Cardiac muscle cell (in vitro differentiated cells and primary cell): ENCODE data around the gene SPATA16. TPM values are rescaled to one million over a fixed set of nuclear protein-coding genes. Genes with fewer than 3 reads are reported as not detected.
"Not testable (repeated sequence)": the region's sequence is repeated elsewhere in the genome, so short reads cannot be mapped to it uniquely, and the experiment has no call there.

Experiments
- DNase-seq, 2 donors: peaks; one replicate each; pipeline versions ENCODE4 v3.0.0 to v3.0.0-alpha.2; 2010 to 2017; ENCODE audit warnings: low read depth in 1 of 2, low spot score in 1 of 2
- H3K27ac ChIP-seq: fragments of 200-600 bp; sonication (generic); 2 replicates; pipeline ENCODE4 v1.5.1; 2016
- H3K27me3 ChIP-seq: fragments of 200-600 bp; sonication (generic); 2 replicates; pipeline ENCODE4 v1.6.0; 2016; ENCODE audit warnings: control low read depth
- H3K36me3 ChIP-seq: fragments of 200-600 bp; sonication (generic); 2 replicates; pipeline ENCODE4 v1.5.1; 2016; ENCODE audit warnings: control low read depth
- H3K4me1 ChIP-seq: fragments of 200-600 bp; sonication (generic); 2 replicates; pipeline ENCODE4 v1.8.1; 2017; ENCODE audit warnings: low read depth, mild to moderate bottlenecking, mixed run types
- H3K4me3 ChIP-seq: fragments of 200-600 bp; sonication (generic); 2 replicates; pipeline ENCODE4 v1.5.1; 2016; ENCODE audit warnings: mild to moderate bottlenecking
- H3K9me3 ChIP-seq: fragments of 200-600 bp; sonication (generic); 2 replicates; pipeline ENCODE4 v1.5.1; 2017; ENCODE audit warnings: low read depth, mild to moderate bottlenecking, control low read depth
- CTCF ChIP-seq: IDR thresholded peaks from 2 replicates; pipeline ENCODE4 v1.5.1; 2012; ENCODE audit warnings: low read depth, mild to moderate bottlenecking, low read length
- polyA plus RNA-seq: library from polyadenylated mRNA; unstranded; fragments of >200 nt; fragmentation: Nextera tagmentation; extraction: Ambion mirVana; gene quantifications from 2 replicates; pipeline ENCODE4 v1.2.1, GENCODE V29; 2016
- total RNA-seq: library from RNA; depleted of rRNA; stranded (reverse); fragments of >200 nt; gene quantifications from 2 replicates; pipeline ENCODE4 v1.2.3, GENCODE V29; 2016

The SPATA16 gene
- total and polyA plus RNA-seq, 2 experiments from 2014 or later = not detected

- H3K36me3 ChIP-seq = no peaks in the 10 kb centered on the region
- no peak for DNase-seq
- no peaks in the 10 kb centered on the region for H3K4me1 ChIP-seq
- H3K4me3 ChIP-seq = no peak overlapping the region
- H3K27ac ChIP-seq = no peak overlapping the region
- H3K27me3 ChIP-seq = no peaks in the 10 kb centered on the region
- H3K9me3 ChIP-seq = no peaks in the 10 kb centered on the region
- TF ChIP-seq CTCF = no peak
Measured at GRCh38 chr3:172972717-172973116, 168.3 kb downstream of the SPATA16 start.

- TF ChIP-seq CTCF = no peak
- Histone ChIP-seq H3K27ac (no peak overlapping the region), H3K36me3 (no peaks in the 10 kb centered on the region), H3K9me3 (no peaks in the 10 kb centered on the region), H3K4me1 (no peaks in the 10 kb centered on the region), H3K27me3 (no peaks in the 10 kb centered on the region), H3K4me3 (no peak overlapping the region)
- no peak for DNase-seq
Measured at GRCh38 chr3:172972067-172972466, 169.0 kb downstream of the SPATA16 start.

- Histone ChIP-seq H3K4me1 (no peaks in the 10 kb centered on the region), H3K27me3 (no peaks in the 10 kb centered on the region), H3K9me3 (no peaks in the 10 kb centered on the region), H3K36me3 (no peaks in the 10 kb centered on the region), H3K4me3 (no peak overlapping the region), H3K27ac (no peak overlapping the region)
- no peak for DNase-seq
- TF ChIP-seq CTCF = no peak
Measured at GRCh38 chr3:172968646-172969045, 172.4 kb downstream of the SPATA16 start.

DNA sequence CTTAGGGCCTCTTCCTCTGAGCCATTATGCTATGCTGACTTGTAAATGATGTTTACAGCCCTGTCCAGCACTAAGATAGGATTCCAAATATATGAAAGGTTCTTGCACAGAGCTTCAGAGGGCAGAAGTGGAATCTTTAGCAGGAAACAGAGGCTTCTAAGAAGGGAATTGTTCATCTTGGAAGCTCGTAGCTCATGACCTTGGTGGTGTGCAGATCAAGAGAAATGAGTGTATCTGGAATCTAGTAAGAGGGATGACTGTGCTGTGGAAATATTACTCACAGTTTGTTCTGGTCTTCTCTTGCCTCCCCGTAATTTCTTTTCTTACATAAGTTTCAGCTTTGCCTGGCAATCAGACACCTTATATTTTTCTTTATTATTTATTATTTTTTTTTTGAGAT lies 175.8 kb downstream of the SPATA16 start:
- Histone ChIP-seq H3K27ac (no peak overlapping the region), H3K9me3 (no peaks in the 10 kb centered on the region), H3K4me1 (no peaks in the 10 kb centered on the region), H3K27me3 (no peaks in the 10 kb centered on the region), H3K4me3 (no peak overlapping the region), H3K36me3 (no peaks in the 10 kb centered on the region)
- DNase-seq = peak in 1 of 2 donors; percentile 10
- no peak for TF ChIP-seq CTCF

DNA sequence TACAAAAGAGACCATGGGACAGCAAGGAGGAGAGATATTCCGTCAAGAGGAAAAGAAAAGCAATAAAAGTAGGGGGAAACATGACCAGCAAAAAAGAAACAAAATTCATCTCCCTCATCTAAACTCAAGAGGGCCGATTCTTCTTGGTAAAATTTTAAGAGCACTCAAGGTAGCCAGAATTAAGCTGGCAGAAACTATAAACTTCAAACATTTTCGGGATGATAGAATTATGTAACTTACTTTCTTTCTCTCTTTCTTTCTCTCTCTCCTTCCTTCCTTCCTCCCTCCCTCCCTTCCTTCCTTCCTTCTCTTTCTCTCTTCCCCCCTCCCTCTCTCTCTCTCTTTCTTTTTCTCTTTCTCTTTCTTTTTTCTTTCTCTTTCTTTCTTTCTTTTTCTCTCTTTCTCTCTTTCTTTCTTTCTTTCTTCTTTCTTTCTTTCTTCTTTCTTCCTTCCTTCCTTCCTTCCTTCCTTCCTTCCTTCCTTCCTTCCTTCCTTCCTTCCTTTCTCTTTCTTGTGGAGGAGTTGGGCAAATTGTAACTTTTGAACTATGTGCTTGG lies 180.3 kb downstream of the SPATA16 start:
- H3K36me3 ChIP-seq, DNase-seq, H3K4me1 ChIP-seq, H3K27me3 ChIP-seq, H3K4me3 ChIP-seq, H3K27ac ChIP-seq, H3K9me3 ChIP-seq: not testable (repeated sequence)

- DNase-seq = no peak
- H3K9me3 ChIP-seq = no peaks in the 10 kb centered on the region
- no peaks in the 10 kb centered on the region for H3K36me3 ChIP-seq
- no peaks in the 10 kb centered on the region for H3K4me1 ChIP-seq
- no peaks in the 10 kb centered on the region for H3K27me3 ChIP-seq
- no peak overlapping the region for H3K27ac ChIP-seq
- TF ChIP-seq CTCF = no peak
- H3K4me3 ChIP-seq = no peak overlapping the region
Measured at GRCh38 chr3:172958565-172958964, 182.5 kb downstream of the SPATA16 start.
